HG02970 (cell line): ENCODE data around the gene IL13.
"Not testable (repeated sequence)": the region's sequence is repeated elsewhere in the genome, so short reads cannot be mapped to it uniquely, and the experiment has no call there.

Experiments used
- ATAC-seq: cut with Tn5 transposase; IDR thresholded peaks from one replicate; pipeline ENCODE4 v1.9.1; 2021; ENCODE audit warnings: mild to moderate bottlenecking, moderate library complexity, moderate number of reproducible peaks; ENCODE audit not compliant: unreplicated experiment, low FRiP score

IL13 gene

GRCh38 chr5:132687995-132688394 lies 30.0 kb downstream of the IL13 start:
- no peak for ATAC-seq

- ATAC-seq = no peak
Measured at GRCh38 chr5:132688536-132689339, 30.8 kb downstream of the IL13 start.

GRCh38 chr5:132689513-132689912 lies 31.5 kb downstream of the IL13 start:
- ATAC-seq = no peak

GRCh38 chr5:132690156-132690555 lies 32.2 kb downstream of the IL13 start:
- ATAC-seq = no peak

GRCh38 chr5:132691755-132692631 lies 34.0 kb downstream of the IL13 start:
- ATAC-seq = not testable (repeated sequence)

- ATAC-seq = no peak
Measured at GRCh38 chr5:132692632-132692967, 34.6 kb downstream of the IL13 start.

- no peak for ATAC-seq
Measured at GRCh38 chr5:132695956-132696355, 38.0 kb downstream of the IL13 start.

GRCh38 chr5:132704875-132705274 lies 46.9 kb downstream of the IL13 start:
- no peak for ATAC-seq

- no peak for ATAC-seq
Measured at GRCh38 chr5:132708645-132709044, 50.7 kb downstream of the IL13 start.
